Thyroid gland (tissue), 4 donors: ENCODE measurements around the gene FAM120AOS. TPM values are rescaled to one million over a fixed set of nuclear protein-coding genes. Genes with fewer than 3 reads are reported as not detected.

Experiments
- DNase-seq, 2 donors: peaks; one replicate each; pipeline ENCODE4 v3.0.0-alpha.2; 2019
- H3K27ac ChIP-seq, 3 donors: fragments of 200-600 bp; sonication (generic); 1 replicate in 2 of 3; 2 replicates in 1 of 3; pipeline ENCODE4 v1.5.1; 2016 to 2019; ENCODE audit warnings: mild to moderate bottlenecking in 1 of 3, moderate library complexity in 1 of 3
- H3K27me3 ChIP-seq: fragments of 200-600 bp; sonication (generic); one replicate; pipeline ENCODE4 v1.5.1; 2019
- H3K36me3 ChIP-seq, 2 donors: fragments of 200-600 bp; sonication (generic); one replicate each; pipeline ENCODE4 v1.5.1; 2016 to 2019
- H3K4me1 ChIP-seq, 2 donors: fragments of 200-600 bp; sonication (generic); one replicate each; pipeline ENCODE4 v1.5.1; 2017 to 2019
- H3K4me3 ChIP-seq, 3 donors: fragments of 200-600 bp; sonication (generic); replicated peaks in 1 of 3; 1 replicate in 2 of 3; 2 replicates in 1 of 3; pipeline ENCODE4 v1.5.1; 2016; ENCODE audit warnings: mild to moderate bottlenecking in 1 of 3
- H3K9me3 ChIP-seq: fragments of 200-600 bp; sonication (generic); one replicate; pipeline ENCODE4 v1.5.1; 2017
- CTCF ChIP-seq, 6 experiments: fragments of 200-600 bp in 3 of 6; fragments of 450-650 bp in 3 of 6; sonication (generic) in 3 of 6; IDR thresholded peaks; one replicate each; pipeline ENCODE4 v1.5.1; 2016 to 2019; ENCODE audit warnings: antibody characterized with exemption in 6 of 6, mild to moderate bottlenecking in 2 of 6, inconsistent platforms in 1 of 6, moderate library complexity in 1 of 6
- POLR2A ChIP-seq, 2 donors: fragments of 450-650 bp; IDR thresholded peaks; one replicate each; pipeline ENCODE4 v1.6.1; 2017; ENCODE audit warnings: antibody characterized with exemption in 2 of 2, mild to moderate bottlenecking in 2 of 2, moderate library complexity in 1 of 2
- WGBS, 2 donors: methylation state at CpG; one replicate each; pipeline ENCODE4 v1.1.5; 2017; 5-methylcytosine and 5-hydroxymethylcytosine counted together
- intact Hi-C: fragments of 100-400 bp; cut with DNase I; formaldehyde crosslinking; loops from one replicate; pipeline ENCODE4 v1.15.1; 2023
- total RNA-seq, 4 donors: library from RNA; depleted of rRNA; stranded (reverse); fragments of >200 nt; gene quantifications; one replicate each; pipeline ENCODE4 v1.2.3, GENCODE V29; 2016

FAM120AOS gene
- total RNA-seq, 4 donors from 2014 or later: 68.5 to 92.7 (median 80.8) TPM

GRCh38 chr9:93476924-93477323, 23.5 kb upstream of the FAM120AOS start:
- Histone ChIP-seq H3K27me3 (no peaks in the 10 kb centered on the region), H3K4me1 (peaks cover 0 to 6% of the 10 kb centered on the region in 2 donors), H3K9me3 (no peaks in the 10 kb centered on the region), H3K27ac (no peak overlapping the region), H3K4me3 (no peak overlapping the region), H3K36me3 (no peaks in the 10 kb centered on the region)
- TF ChIP-seq POLR2A (IDR thresholded peaks at IDR 0.05): no peak
- no peak for TF ChIP-seq CTCF (IDR thresholded peaks at IDR 0.05)
- DNase-seq: no peak
- 95% methylated on average over 4 of the region's 4 CpGs for WGBS, 2 donors
- intact Hi-C loops: no loop called here

- no peak overlapping the region for H3K27ac ChIP-seq
- no peak overlapping the region for H3K4me3 ChIP-seq
- H3K9me3 ChIP-seq: no peaks in the 10 kb centered on the region
- H3K4me1 ChIP-seq: peaks cover 6 to 8% of the 10 kb centered on the region in 2 donors
- H3K27me3 ChIP-seq: no peaks in the 10 kb centered on the region
- no peak for TF ChIP-seq CTCF (IDR thresholded peaks at IDR 0.05)
- TF ChIP-seq POLR2A (IDR thresholded peaks at IDR 0.05): no peak
- no peaks in the 10 kb centered on the region for H3K36me3 ChIP-seq
- DNase-seq: no peak
- WGBS, 2 donors: 72 to 90% methylated on average over 3 of the region's 3 CpGs
- intact Hi-C loops: no loop called here
These were observed 22.5 kb upstream of the FAM120AOS start for GRCh38 chr9:93475856-93476255.

- Histone ChIP-seq H3K27ac (no peak overlapping the region), H3K4me3 (no peak overlapping the region), H3K4me1 (peaks cover 6 to 11% of the 10 kb centered on the region in 2 donors), H3K36me3 (no peaks in the 10 kb centered on the region), H3K9me3 (no peaks in the 10 kb centered on the region), H3K27me3 (no peaks in the 10 kb centered on the region)
- TF ChIP-seq CTCF (IDR thresholded peaks at IDR 0.05) (no peak), POLR2A (IDR thresholded peaks at IDR 0.05) (no peak)
- 97 to 99% methylated on average over 3 of the region's 3 CpGs for WGBS, 2 donors
- intact Hi-C loops: no loop called here
- DNase-seq: no peak
These were observed 21.7 kb upstream of the FAM120AOS start for GRCh38 chr9:93475108-93475507.

- WGBS, 2 donors: 94% methylated on average over 5 of the region's 5 CpGs
- no peak overlapping the region for H3K27ac ChIP-seq
- H3K36me3 ChIP-seq: no peaks in the 10 kb centered on the region
- no peak for DNase-seq
- H3K9me3 ChIP-seq: no peaks in the 10 kb centered on the region
- TF ChIP-seq CTCF (IDR thresholded peaks at IDR 0.05) (no peak), POLR2A (IDR thresholded peaks at IDR 0.05) (no peak)
- no peak overlapping the region for H3K4me3 ChIP-seq
- H3K4me1 ChIP-seq: peaks cover 15 to 28% of the 10 kb centered on the region in 2 donors
- H3K27me3 ChIP-seq: no peaks in the 10 kb centered on the region
- intact Hi-C loops: no loop called here
These were observed 20.0 kb upstream of the FAM120AOS start for GRCh38 chr9:93473411-93473810.

GRCh38 chr9:93471124-93471523, 17.7 kb upstream of the FAM120AOS start:
- Histone ChIP-seq H3K9me3 (no peaks in the 10 kb centered on the region), H3K27ac (no peak overlapping the region), H3K27me3 (no peaks in the 10 kb centered on the region), H3K4me1 (peaks cover 37 to 51% of the 10 kb centered on the region in 2 donors), H3K36me3 (no peaks in the 10 kb centered on the region), H3K4me3 (no peak overlapping the region)
- no peak for DNase-seq
- 86% methylated on average over 6 of the region's 6 CpGs for WGBS, 2 donors
- intact Hi-C loops: no loop called here
- TF ChIP-seq POLR2A (IDR thresholded peaks at IDR 0.05) (no peak), CTCF (IDR thresholded peaks at IDR 0.05) (no peak)
